ENCODE results near the gene STK38L. TPM values are rescaled to one million over a fixed set of nuclear protein-coding genes. Genes with fewer than 3 reads are reported as not detected.

STK38L gene
- total RNA-seq, 1 donor from 2014 or later, result 115 TPM

DNA sequence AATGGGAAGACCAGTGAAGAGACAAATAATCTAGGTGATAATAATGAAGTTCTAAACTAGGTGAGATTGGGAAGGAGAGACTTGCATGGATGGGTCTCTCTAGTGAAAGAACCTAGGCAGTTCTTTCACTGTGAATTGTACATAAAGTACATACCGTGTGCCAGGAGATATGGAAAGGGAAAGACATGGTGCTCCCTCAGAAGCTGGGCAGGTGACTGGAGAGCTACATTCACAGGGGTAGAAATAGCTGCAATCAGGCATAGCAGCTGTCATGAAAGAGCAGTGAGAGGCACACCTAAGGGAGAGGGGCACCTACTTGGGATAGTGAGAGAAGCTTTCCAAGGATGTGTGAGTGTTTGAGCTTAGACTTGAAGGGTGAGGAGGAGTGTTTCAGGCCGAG is 9.3 kb downstream of the STK38L start:
- no peaks in the 10 kb centered on the region for H3K9me3 ChIP-seq (ENCODE audit: insufficient read depth, low read depth, low read length)
- H3K4me1 ChIP-seq (ENCODE audit: insufficient read depth, low read length), result peaks cover 3% of the 10 kb centered on the region
- H3K27me3 Mint-ChIP-seq (ENCODE audit: low read depth, unreplicated experiment), result no peaks in the 10 kb centered on the region
- no peaks in the 10 kb centered on the region for H3K9me3 Mint-ChIP-seq (ENCODE audit: unreplicated experiment)
- no peak overlapping the region for H3K9ac ChIP-seq (ENCODE audit: low read length)
- H3K4me3 Mint-ChIP-seq (ENCODE audit: unreplicated experiment), result no peak overlapping the region
- no peak overlapping the region for H3K27ac ChIP-seq (ENCODE audit: low read depth, low read length)
- H3K4me1 Mint-ChIP-seq (ENCODE audit: low read depth, unreplicated experiment), result peaks cover 28% of the 10 kb centered on the region
- H3K79me2 ChIP-seq (ENCODE audit: insufficient read depth, low read length), result peaks cover 98% of the 10 kb centered on the region
- FAIRE-seq, result no peak
- no peak for DNase-seq (ENCODE audit: low read depth)
- TF ChIP-seq EZH2 (IDR thresholded peaks at IDR 0.05; ENCODE audit: insufficient read depth, low read length), result no peak
- TF ChIP-seq, protein P1, sequence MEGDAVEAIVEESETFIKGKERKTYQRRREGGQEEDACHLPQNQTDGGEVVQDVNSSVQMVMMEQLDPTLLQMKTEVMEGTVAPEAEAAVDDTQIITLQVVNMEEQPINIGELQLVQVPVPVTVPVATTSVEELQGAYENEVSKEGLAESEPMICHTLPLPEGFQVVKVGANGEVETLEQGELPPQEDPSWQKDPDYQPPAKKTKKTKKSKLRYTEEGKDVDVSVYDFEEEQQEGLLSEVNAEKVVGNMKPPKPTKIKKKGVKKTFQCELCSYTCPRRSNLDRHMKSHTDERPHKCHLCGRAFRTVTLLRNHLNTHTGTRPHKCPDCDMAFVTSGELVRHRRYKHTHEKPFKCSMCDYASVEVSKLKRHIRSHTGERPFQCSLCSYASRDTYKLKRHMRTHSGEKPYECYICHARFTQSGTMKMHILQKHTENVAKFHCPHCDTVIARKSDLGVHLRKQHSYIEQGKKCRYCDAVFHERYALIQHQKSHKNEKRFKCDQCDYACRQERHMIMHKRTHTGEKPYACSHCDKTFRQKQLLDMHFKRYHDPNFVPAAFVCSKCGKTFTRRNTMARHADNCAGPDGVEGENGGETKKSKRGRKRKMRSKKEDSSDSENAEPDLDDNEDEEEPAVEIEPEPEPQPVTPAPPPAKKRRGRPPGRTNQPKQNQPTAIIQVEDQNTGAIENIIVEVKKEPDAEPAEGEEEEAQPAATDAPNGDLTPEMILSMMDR (IDR thresholded peaks at IDR 0.05; ENCODE audit: insufficient read depth, low read depth, low read length), result no peak
- no peak overlapping the region for H2AFZ ChIP-seq (ENCODE audit: low read depth, low read length)
- H3K4me2 ChIP-seq (ENCODE audit: low read length), result peak overlapping the region; percentile 0
- peaks cover 6% of the 10 kb centered on the region for H3K36me3 ChIP-seq (ENCODE audit: insufficient read depth, low read length)
- no peak overlapping the region for H3K27ac Mint-ChIP-seq (ENCODE audit: unreplicated experiment)
- H3K4me3 ChIP-seq (ENCODE audit: insufficient read depth, low read depth, low read length), result no peak overlapping the region
- peaks cover 13% of the 10 kb centered on the region for H3K36me3 Mint-ChIP-seq (ENCODE audit: low read depth, unreplicated experiment)
- no peaks in the 10 kb centered on the region for H3K27me3 ChIP-seq (ENCODE audit: insufficient read depth, low read length)
- H4K20me1 ChIP-seq (ENCODE audit: insufficient read depth, low read length), result peaks cover 94% of the 10 kb centered on the region

DNA sequence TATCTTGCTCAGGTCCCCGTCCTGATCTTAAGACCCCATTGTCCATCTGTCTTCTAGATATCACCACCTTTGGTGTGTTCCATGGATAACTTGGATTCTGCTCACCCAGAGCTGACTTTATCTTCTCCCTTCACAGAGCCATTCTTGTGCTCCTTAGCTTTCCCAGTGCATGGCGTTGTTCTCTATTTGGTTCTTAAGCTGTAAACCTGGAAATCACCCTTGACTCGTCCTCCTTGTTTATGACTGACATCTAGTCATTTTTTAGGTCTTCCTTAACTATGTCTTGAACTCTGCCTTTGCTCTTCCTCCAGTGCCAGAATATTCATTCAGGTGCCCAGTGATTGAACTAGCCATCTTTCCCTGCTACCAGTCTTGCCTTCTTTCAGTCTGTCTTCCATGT is 11.7 kb downstream of the STK38L start:
- Histone ChIP-seq H3K27me3 (ENCODE audit: insufficient read depth, low read length) (no peaks in the 10 kb centered on the region), H3K4me1 (ENCODE audit: insufficient read depth, low read length) (peaks cover 13% of the 10 kb centered on the region), H3K79me2 (ENCODE audit: insufficient read depth, low read length) (peaks cover 98% of the 10 kb centered on the region), H3K9ac (ENCODE audit: low read length) (no peak overlapping the region), H3K9me3 (ENCODE audit: insufficient read depth, low read depth, low read length) (no peaks in the 10 kb centered on the region), H4K20me1 (ENCODE audit: insufficient read depth, low read length) (peaks cover 95% of the 10 kb centered on the region), H3K36me3 (ENCODE audit: insufficient read depth, low read length) (peaks cover 11% of the 10 kb centered on the region), H3K4me3 (ENCODE audit: insufficient read depth, low read depth, low read length) (no peak overlapping the region), H3K4me2 (ENCODE audit: low read length) (no peak overlapping the region), H2AFZ (ENCODE audit: low read depth, low read length) (no peak overlapping the region), H3K27ac (ENCODE audit: low read depth, low read length) (no peak overlapping the region)
- DNase-seq (ENCODE audit: low read depth) (no peak), FAIRE-seq (no peak)
- no peak overlapping the region for H3K4me3 Mint-ChIP-seq (ENCODE audit: unreplicated experiment)
- no peak overlapping the region for H3K27ac Mint-ChIP-seq (ENCODE audit: unreplicated experiment)
- H3K36me3 Mint-ChIP-seq (ENCODE audit: low read depth, unreplicated experiment), result peaks cover 12% of the 10 kb centered on the region
- no peaks in the 10 kb centered on the region for H3K27me3 Mint-ChIP-seq (ENCODE audit: low read depth, unreplicated experiment)
- TF ChIP-seq, protein P1 (IDR thresholded peaks at IDR 0.05; ENCODE audit: insufficient read depth, low read depth, low read length), result no peak
- TF ChIP-seq EZH2 (IDR thresholded peaks at IDR 0.05; ENCODE audit: insufficient read depth, low read length), result no peak
- peaks cover 35% of the 10 kb centered on the region for H3K4me1 Mint-ChIP-seq (ENCODE audit: low read depth, unreplicated experiment)
- H3K9me3 Mint-ChIP-seq (ENCODE audit: unreplicated experiment), result no peaks in the 10 kb centered on the region

DNA sequence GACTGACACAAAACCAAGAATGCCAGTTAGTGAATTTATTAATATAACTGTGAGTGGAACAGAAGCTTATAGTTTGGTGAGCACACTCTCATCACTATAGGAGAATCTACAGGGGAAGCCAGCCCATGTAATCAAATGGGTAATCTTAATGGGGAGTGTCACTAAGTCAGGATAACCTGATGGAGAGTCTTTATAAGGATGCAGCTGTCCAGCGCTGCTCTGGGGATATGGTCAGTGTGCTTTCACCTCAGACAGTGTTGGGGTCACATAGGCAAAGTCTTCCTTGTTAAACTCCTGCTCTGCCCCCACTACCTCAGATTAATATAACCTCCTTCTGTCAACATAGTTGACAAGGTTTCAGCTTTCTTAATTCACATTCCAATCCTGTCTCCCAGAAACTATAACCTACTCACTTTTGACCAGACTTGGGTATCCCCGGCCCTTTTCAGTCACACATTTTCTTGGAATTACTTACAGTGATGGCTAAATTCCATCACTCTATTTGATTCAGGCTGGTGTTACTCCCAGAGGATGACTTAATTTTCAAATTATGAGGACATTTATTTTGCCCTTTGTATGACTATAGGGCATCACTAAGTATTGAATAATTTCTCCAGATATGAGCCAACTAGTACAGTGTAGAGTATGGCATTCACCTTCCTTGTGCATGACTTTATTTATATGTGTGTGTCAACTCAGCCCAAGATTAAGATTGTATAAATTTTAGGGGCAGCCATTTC is 13.2 kb downstream of the STK38L start:
- Histone ChIP-seq H3K9me3 (ENCODE audit: insufficient read depth, low read depth, low read length) (no peaks in the 10 kb centered on the region), H3K4me2 (ENCODE audit: low read length) (peak overlapping the region; percentile 13), H3K4me1 (ENCODE audit: insufficient read depth, low read length) (peaks cover 27% of the 10 kb centered on the region), H2AFZ (ENCODE audit: low read depth, low read length) (no peak overlapping the region), H3K27ac (ENCODE audit: low read depth, low read length) (no peak overlapping the region), H3K27me3 (ENCODE audit: insufficient read depth, low read length) (no peaks in the 10 kb centered on the region), H3K9ac (ENCODE audit: low read length) (no peak overlapping the region), H3K4me3 (ENCODE audit: insufficient read depth, low read depth, low read length) (no peak overlapping the region), H3K79me2 (ENCODE audit: insufficient read depth, low read length) (peaks cover 100% of the 10 kb centered on the region), H3K36me3 (ENCODE audit: insufficient read depth, low read length) (peaks cover 11% of the 10 kb centered on the region), H4K20me1 (ENCODE audit: insufficient read depth, low read length) (peaks cover 94% of the 10 kb centered on the region)
- H3K4me1 Mint-ChIP-seq (ENCODE audit: low read depth, unreplicated experiment), result peaks cover 46% of the 10 kb centered on the region
- no peaks in the 10 kb centered on the region for H3K27me3 Mint-ChIP-seq (ENCODE audit: low read depth, unreplicated experiment)
- no peak overlapping the region for H3K27ac Mint-ChIP-seq (ENCODE audit: unreplicated experiment)
- no peaks in the 10 kb centered on the region for H3K9me3 Mint-ChIP-seq (ENCODE audit: unreplicated experiment)
- TF ChIP-seq, protein P1 (IDR thresholded peaks at IDR 0.05; ENCODE audit: insufficient read depth, low read depth, low read length), result no peak
- no peak for TF ChIP-seq EZH2 (IDR thresholded peaks at IDR 0.05; ENCODE audit: insufficient read depth, low read length)
- no peak for DNase-seq (ENCODE audit: low read depth)
- peaks cover 11% of the 10 kb centered on the region for H3K36me3 Mint-ChIP-seq (ENCODE audit: low read depth, unreplicated experiment)
- no peak overlapping the region for H3K4me3 Mint-ChIP-seq (ENCODE audit: unreplicated experiment)
- FAIRE-seq, result no peak

All from astrocyte (in vitro differentiated cells and primary cell).